Endothelial cell of umbilical vein (primary cell): Measurements from ENCODE around the gene ZNF792. TPM values are rescaled to one million over a fixed set of nuclear protein-coding genes. Genes with fewer than 3 reads are reported as not detected.

Experiments
- BruUV-seq: library from RNA; stranded (reverse); fragments of 400-500 nt; replicated peaks from 2 replicates; lab custom pipeline; 2021; lab: Mats Ljungman, UMichigan
- CTCF ChIA-PET: fragments of 300-600, 350-600 bp; sonication (Branson Sonifier 250); formaldehyde crosslinking; loops from one replicate; lab custom pipeline; 2021; ENCODE audit warnings: antibody characterized with exemption, inconsistent platforms; lab: Charles Lee
- POLR2A ChIA-PET: fragments of 300-600, 350-600 bp; sonication (Branson Sonifier 250); formaldehyde crosslinking; loops from one replicate; lab custom pipeline; 2021; ENCODE audit warnings: antibody characterized with exemption, inconsistent platforms; lab: Charles Lee
- DNase-seq: peaks from one replicate; pipeline ENCODE4 v3.0.0-alpha.2; 2011; ENCODE audit warnings: low read depth, low spot score
- FAIRE-seq: peaks from 2 replicates; lab custom pipeline; 2011; peaks lifted over from hg19 to GRCh38; lab: Jason Lieb, UNC
- H2AFZ ChIP-seq: 2 replicates; pipeline ENCODE4 v1.6.0; 2012; ENCODE audit warnings: low read depth, low read length, control low read depth, inconsistent platforms
- H3K27ac ChIP-seq: 2 replicates; pipeline ENCODE4 v1.5.1; 2011; ENCODE audit warnings: low read depth, mild to moderate bottlenecking, control low read depth, low read length, moderate library complexity; ENCODE audit not compliant: insufficient read depth
- H3K27me3 ChIP-seq, 2 experiments: 2 replicates each; pipeline versions ENCODE4 v1.6.0 to v1.6.1; 2011; ENCODE audit warnings: low read length in 2 of 2, mixed read lengths in 1 of 2; ENCODE audit not compliant: control insufficient read depth in 2 of 2, insufficient read depth in 2 of 2
- H3K36me3 ChIP-seq, 2 experiments: 2 replicates in 1 of 2; 3 replicates in 1 of 2; pipeline ENCODE4 v1.5.1; 2011; ENCODE audit warnings: low read length in 2 of 2, mild to moderate bottlenecking in 1 of 2, moderate library complexity in 1 of 2; ENCODE audit not compliant: control insufficient read depth in 2 of 2, insufficient read depth in 2 of 2; ENCODE audit errors: extremely low read depth in 1 of 2
- H3K4me1 ChIP-seq: 3 replicates; pipeline ENCODE4 v1.5.1; 2011; ENCODE audit warnings: mild to moderate bottlenecking, low read length; ENCODE audit not compliant: control insufficient read depth, insufficient read depth; ENCODE audit errors: extremely low read depth
- H3K4me2 ChIP-seq: 2 replicates; pipeline ENCODE4 v1.6.1; 2011; ENCODE audit warnings: low read length, control low read depth, mixed read lengths; ENCODE audit not compliant: insufficient read depth
- H3K4me3 ChIP-seq, 3 experiments: fragments of 200-600 bp in 1 of 3; sonication (generic), shearing (Covaris generic) in 1 of 3; replicated peaks in 1 of 3; 2 replicates each; pipeline ENCODE4 v1.5.1; 2011 to 2016; ENCODE audit warnings: control low read depth in 3 of 3, low read length in 3 of 3, mild to moderate bottlenecking in 2 of 3, inconsistent platforms in 1 of 3, low read depth in 1 of 3, moderate library complexity in 1 of 3; ENCODE audit not compliant: insufficient read depth in 1 of 3
- H3K79me2 ChIP-seq: 2 replicates; pipeline ENCODE4 v1.6.0; 2012; ENCODE audit warnings: low read length, inconsistent platforms; ENCODE audit not compliant: control insufficient read depth, insufficient read depth
- H3K9ac ChIP-seq: replicated peaks from 2 replicates; pipeline ENCODE3; 2011; ENCODE audit warnings: low read length, control low read depth; ENCODE audit not compliant: insufficient read depth; ENCODE audit errors: extremely low read depth
- H3K9me1 ChIP-seq: replicated peaks from 3 replicates; pipeline ENCODE4 v1.6.0; 2011; ENCODE audit warnings: mild to moderate bottlenecking, low read length; ENCODE audit not compliant: control insufficient read depth, insufficient read depth; ENCODE audit errors: extremely low read depth
- H3K9me3 ChIP-seq: replicated peaks from 2 replicates; pipeline ENCODE4 v1.5.1; 2012; ENCODE audit warnings: low read length, inconsistent platforms; ENCODE audit not compliant: control insufficient read depth, insufficient read depth
- H4K20me1 ChIP-seq: replicated peaks from 2 replicates; pipeline ENCODE3; 2011; ENCODE audit warnings: mild to moderate bottlenecking, low read length; ENCODE audit not compliant: control insufficient read depth, insufficient read depth; ENCODE audit errors: extremely low read depth
- CTCF ChIP-seq, 2 donors: IDR thresholded peaks; 1 replicate in 1 of 2; 2 replicates in 1 of 2; pipeline ENCODE4 v1.5.1; 2011; ENCODE audit warnings: low read length in 2 of 2, mild to moderate bottlenecking in 2 of 2, moderate library complexity in 2 of 2, control low read depth in 1 of 2, inconsistent platforms in 1 of 2, low read depth in 1 of 2; ENCODE audit not compliant: insufficient read depth in 1 of 2; ENCODE audit errors: extremely low read depth in 1 of 2
- EZH2 ChIP-seq: IDR thresholded peaks from 2 replicates; pipeline ENCODE4 v1.6.1; 2012; ENCODE audit warnings: borderline replicate concordance, low read depth, mild to moderate bottlenecking, moderate library complexity, low read length, inconsistent platforms; ENCODE audit not compliant: severe bottlenecking
- FOS ChIP-seq: IDR thresholded peaks from 2 replicates; pipeline ENCODE4 v1.6.1; 2011; ENCODE audit warnings: mild to moderate bottlenecking, low read length, moderate library complexity, borderline replicate concordance; ENCODE audit not compliant: insufficient read depth
- GATA2 ChIP-seq: IDR thresholded peaks from 2 replicates; pipeline ENCODE4 v1.7.0; 2011; ENCODE audit warnings: low read depth, mild to moderate bottlenecking, moderate library complexity, mixed read lengths, low read length; ENCODE audit not compliant: insufficient read length, insufficient read depth
- JUN ChIP-seq: IDR thresholded peaks from 2 replicates; pipeline ENCODE4 v1.6.1; 2011; ENCODE audit warnings: borderline replicate concordance, low read depth; ENCODE audit not compliant: insufficient read length, insufficient read depth
- MAX ChIP-seq: IDR thresholded peaks from 2 replicates; pipeline ENCODE4 v1.6.1; 2011; ENCODE audit not compliant: insufficient read depth, insufficient read length
- MYC ChIP-seq: IDR thresholded peaks from one replicate; pipeline ENCODE4 v1.6.1; 2011; ENCODE audit warnings: mild to moderate bottlenecking, low read depth, low read length
- POLR2A ChIP-seq: IDR thresholded peaks from 2 replicates; pipeline ENCODE4 v1.6.1; 2012; ENCODE audit warnings: low read depth, mild to moderate bottlenecking, control low read depth, low read length
- POLR2AphosphoS5 ChIP-seq: IDR thresholded peaks from 2 replicates; pipeline ENCODE4 v1.6.1; 2012; ENCODE audit warnings: low read depth, mild to moderate bottlenecking, control low read depth, low read length, moderate library complexity; ENCODE audit not compliant: insufficient read depth
- dilution Hi-C: fragments of 300-500 bp; cut with MboI; formaldehyde crosslinking; loops from one replicate; pipeline ENCODE4 v1.15.0; 2019; ENCODE audit warnings: low sequenced_read_pairs; ENCODE audit not compliant: extremely low pct_ligation_motif_present
- intact Hi-C: fragments of 100-400 bp; cut with micrococcal nuclease; formaldehyde crosslinking; loops from one replicate; pipeline ENCODE4 v1.10.0; 2022
- polyA plus RNA-seq, 4 experiments: library from polyadenylated mRNA; depleted of rRNA in 3 of 4; stranded (reverse) in 3 of 4; unstranded in 1 of 4; fragments of >200 nt; gene quantifications; 2 replicates each; pipeline versions ENCODE4 v1.2.1 to v1.2.3, GENCODE V29; 2011 to 2012; ENCODE audit warnings: missing spikeins in 1 of 4
- total RNA-seq: library from RNA; stranded (reverse); gene quantifications from 2 replicates; pipeline ENCODE4 v1.2.3, GENCODE V29; 2021

The ZNF792 gene
- total and polyA plus RNA-seq, 2 donors (not counting 3 experiments of a cell fraction or from before 2014, with no cell fraction given) = 11.3 to 19.8 TPM

DNA sequence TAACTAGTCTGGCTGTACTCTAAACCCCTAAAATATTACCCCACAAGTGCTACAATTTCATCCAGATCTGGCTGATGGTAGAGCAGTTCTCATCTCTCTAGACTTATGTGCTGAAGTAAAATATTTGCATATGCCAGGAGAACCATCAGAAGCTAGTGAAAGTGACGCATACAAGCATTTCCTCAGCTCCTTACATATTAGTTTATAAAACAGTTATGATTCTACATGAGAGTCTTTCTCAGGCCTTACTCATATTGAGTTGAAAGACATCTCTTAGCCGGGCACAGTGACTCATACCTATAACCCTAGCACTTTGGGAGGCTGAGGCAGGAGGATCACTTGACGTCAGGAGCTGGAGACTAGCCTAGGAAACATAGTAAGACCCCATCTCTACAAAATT is 53.3 kb downstream of the ZNF792 start:
- no peak overlapping the region for H3K4me3 ChIP-seq
- TF ChIP-seq FOS (no peak), EZH2 (no peak), MAX (no peak), MYC (no peak), POLR2AphosphoS5 (no peak), JUN (no peak), GATA2 (no peak), CTCF (IDR thresholded peaks at IDR 0.05; ENCODE audit: extremely low read depth in 1 of 2, insufficient read depth in 1 of 2, low read depth in 1 of 2, low read length in 2 of 2) (no peak), POLR2A (no peak)
- no peaks in the 10 kb centered on the region for H3K9me1 ChIP-seq
- H4K20me1 ChIP-seq = no peaks in the 10 kb centered on the region
- no peak for DNase-seq
- CTCF ChIA-PET = no interaction called here
- no peak overlapping the region for H3K9ac ChIP-seq
- no peaks in the 10 kb centered on the region for H3K9me3 ChIP-seq
- intact Hi-C loops = no loop called here
- H3K27ac ChIP-seq = no peak overlapping the region
- H3K79me2 ChIP-seq = no peaks in the 10 kb centered on the region
- POLR2A ChIA-PET = interaction anchor here (0.6 kb wide), 1 partner anchor 140 kb away, joined by 5 read pairs; no protein-coding TSS in a partner anchor
- no peak for FAIRE-seq
- peaks cover 6 to 9% of the 10 kb centered on the region in 2 experiments for H3K27me3 ChIP-seq
- H3K36me3 ChIP-seq = no peaks in the 10 kb centered on the region
- dilution Hi-C loops = no loop called here
- H3K4me2 ChIP-seq = no peak overlapping the region
- no peaks in the 10 kb centered on the region for H3K4me1 ChIP-seq
- H2AFZ ChIP-seq = no peak overlapping the region
- no TSS peak for BruUV-seq

Other genes with a start within 250 kb of the ZNF792 start
- gene ZNF181, start 230.0 kb downstream of the ZNF792 start, total RNA-seq = 5.0 and 5.1 TPM in 2 replicates
- 4.1 and 4.7 TPM in 2 replicates for gene ZNF181, start 230.0 kb downstream of the ZNF792 start, polyA plus RNA-seq
- 4.5 and 5.0 TPM in 2 replicates for gene ZNF599, start 191.0 kb downstream of the ZNF792 start, total RNA-seq
- gene ZNF599, start 191.0 kb downstream of the ZNF792 start, polyA plus RNA-seq = 7.3 and 7.7 TPM in 2 replicates
- gene ZNF30, start 37.3 kb downstream of the ZNF792 start, total RNA-seq = 3.6 and 4.7 TPM in 2 replicates
- 1.2 and 1.3 TPM in 2 replicates for gene ZNF30, start 37.3 kb downstream of the ZNF792 start, polyA plus RNA-seq
- gene GRAMD1A, start 36.1 kb upstream of the ZNF792 start, total RNA-seq = 130 and 139 TPM in 2 replicates
- 127 and 162 TPM in 2 replicates for gene GRAMD1A, start 36.1 kb upstream of the ZNF792 start, polyA plus RNA-seq
- 14.2 and 15.8 TPM in 2 replicates for gene SCN1B, start 66.2 kb upstream of the ZNF792 start, total RNA-seq
- 11.2 and 14.0 TPM in 2 replicates for gene SCN1B, start 66.2 kb upstream of the ZNF792 start, polyA plus RNA-seq
- 0.23 TPM in 1 of 2 replicates, not detected in the other for gene HPN, start 77.5 kb upstream of the ZNF792 start, total RNA-seq
- 0.05 and 0.10 TPM in 2 replicates for gene HPN, start 77.5 kb upstream of the ZNF792 start, polyA plus RNA-seq
- not detected in 2 replicates for gene FXYD3, start 151.6 kb upstream of the ZNF792 start, total RNA-seq
- not detected in 2 replicates for gene FXYD3, start 151.6 kb upstream of the ZNF792 start, polyA plus RNA-seq
- not detected in 2 replicates for gene LGI4, start 170.8 kb upstream of the ZNF792 start, total RNA-seq
- not detected in 2 replicates for gene LGI4, start 170.8 kb upstream of the ZNF792 start, polyA plus RNA-seq
- gene FXYD1, start 174.6 kb upstream of the ZNF792 start, total RNA-seq = not detected in 2 replicates
- gene FXYD1, start 174.6 kb upstream of the ZNF792 start, polyA plus RNA-seq = not detected in 2 replicates
- gene FXYD7, start 179.0 kb upstream of the ZNF792 start, total RNA-seq = not detected in 2 replicates
- gene FXYD7, start 179.0 kb upstream of the ZNF792 start, polyA plus RNA-seq = 0.40 TPM in 1 of 2 replicates, not detected in the other
- gene FXYD5, start 190.5 kb upstream of the ZNF792 start, total RNA-seq = 219 and 223 TPM in 2 replicates
- 290 and 387 TPM in 2 replicates for gene FXYD5, start 190.5 kb upstream of the ZNF792 start, polyA plus RNA-seq